Effector memory CD4-positive, alpha-beta T cell (primary cell): ENCODE results near the gene APOL6.

Experiments used
- DNase-seq, 3 donors: peaks; one replicate each; pipeline ENCODE4 v3.0.0-alpha.2; 2020
- H3K27ac ChIP-seq: 2 replicates; pipeline ENCODE4 v1.7.0; 2013; ENCODE audit warnings: mild to moderate bottlenecking, low read length, moderate library complexity; ENCODE audit not compliant: insufficient read depth, poor library complexity, severe bottlenecking
- H3K27me3 ChIP-seq: replicated peaks from 2 replicates; pipeline ENCODE4 v1.7.0; 2013; ENCODE audit warnings: mild to moderate bottlenecking, low read length; ENCODE audit not compliant: insufficient read depth, control insufficient read depth, poor library complexity, severe bottlenecking
- H3K36me3 ChIP-seq: 2 replicates; pipeline ENCODE4 v1.7.0; 2013; ENCODE audit warnings: mild to moderate bottlenecking, low read length, moderate library complexity; ENCODE audit not compliant: control insufficient read depth, insufficient read depth
- H3K4me1 ChIP-seq: 2 replicates; pipeline ENCODE4 v1.7.0; 2013; ENCODE audit warnings: low read length, mild to moderate bottlenecking; ENCODE audit not compliant: control insufficient read depth, insufficient read depth, poor library complexity, severe bottlenecking
- H3K4me3 ChIP-seq: 2 replicates; pipeline ENCODE4 v1.7.0; 2013; ENCODE audit warnings: low read length, low read depth, mild to moderate bottlenecking; ENCODE audit not compliant: insufficient read depth, poor library complexity, severe bottlenecking
- H3K9me3 ChIP-seq: 2 replicates; pipeline ENCODE4 v1.7.0; 2013; ENCODE audit warnings: mild to moderate bottlenecking, low read length, moderate library complexity; ENCODE audit not compliant: control insufficient read depth

APOL6 gene

DNA sequence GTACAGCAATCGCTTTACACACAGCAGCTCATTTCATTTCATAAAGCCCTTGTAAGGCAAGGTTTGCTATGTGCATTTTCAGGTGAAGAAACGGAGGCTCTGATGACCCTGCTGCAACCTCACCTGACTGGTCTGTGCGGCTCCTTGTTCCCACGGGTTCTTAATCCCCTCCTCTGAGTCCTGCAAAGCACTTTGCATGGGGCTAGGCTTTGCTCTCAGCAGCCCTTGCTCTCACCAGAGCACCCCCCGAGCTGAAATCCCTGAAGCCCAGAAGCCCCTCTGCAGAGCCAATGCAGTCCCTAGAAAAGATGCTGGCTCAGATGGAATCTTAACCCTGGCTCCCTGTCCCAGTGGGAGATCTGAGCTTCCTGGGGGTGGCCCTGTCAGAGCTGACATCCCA is 11.0 kb upstream of the APOL6 start:
- H3K4me3 ChIP-seq, result no peak overlapping the region
- no peak overlapping the region for H3K27ac ChIP-seq
- no peaks in the 10 kb centered on the region for H3K36me3 ChIP-seq
- no peaks in the 10 kb centered on the region for H3K27me3 ChIP-seq
- no peak for DNase-seq
- no peaks in the 10 kb centered on the region for H3K9me3 ChIP-seq
- H3K4me1 ChIP-seq, result no peaks in the 10 kb centered on the region

DNA sequence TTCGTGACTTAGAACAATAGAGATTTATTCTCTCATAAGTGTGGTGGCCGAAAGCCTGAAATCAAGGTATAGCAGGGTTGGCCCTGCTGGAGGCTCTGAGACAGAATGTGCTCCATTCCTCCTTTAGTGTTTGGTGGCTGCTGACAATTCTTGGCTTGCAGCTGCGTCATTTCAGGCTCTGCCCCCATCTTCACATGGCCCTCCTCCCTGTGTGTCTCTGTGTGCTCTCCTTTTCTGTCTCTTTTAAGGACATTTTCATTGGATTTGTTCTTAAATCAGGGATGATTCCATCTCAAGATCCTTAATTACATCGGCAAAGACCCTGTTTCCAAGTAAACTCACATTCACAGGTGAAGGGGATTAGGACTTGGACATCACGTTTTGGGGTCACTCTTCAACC is 10.2 kb upstream of the APOL6 start:
- Histone ChIP-seq H3K4me3 (no peak overlapping the region), H3K9me3 (no peaks in the 10 kb centered on the region), H3K27ac (no peak overlapping the region), H3K4me1 (no peaks in the 10 kb centered on the region), H3K36me3 (no peaks in the 10 kb centered on the region), H3K27me3 (no peaks in the 10 kb centered on the region)
- DNase-seq, result no peak

DNA sequence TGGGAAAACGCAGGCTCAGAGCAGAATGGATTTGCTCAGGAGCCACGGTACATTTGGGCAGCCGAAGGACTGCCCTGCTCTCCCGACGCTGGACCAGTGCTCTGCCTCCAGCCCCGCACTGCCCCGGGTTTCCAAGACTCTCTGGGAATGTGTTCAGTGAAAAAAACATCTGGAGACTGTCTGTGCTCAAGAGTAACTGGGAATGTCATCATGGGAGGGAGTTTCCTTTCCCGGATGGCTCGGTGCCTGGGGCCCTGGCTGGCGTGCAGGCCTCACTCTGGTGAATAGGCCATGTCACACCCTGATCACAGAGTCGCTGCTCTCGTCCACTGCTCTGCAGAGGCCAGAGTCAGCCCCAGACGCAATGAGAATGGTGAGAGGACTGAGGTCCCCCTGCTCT is 9.8 kb upstream of the APOL6 start:
- no peaks in the 10 kb centered on the region for H3K36me3 ChIP-seq
- no peaks in the 10 kb centered on the region for H3K27me3 ChIP-seq
- no peaks in the 10 kb centered on the region for H3K4me1 ChIP-seq
- no peak overlapping the region for H3K4me3 ChIP-seq
- H3K27ac ChIP-seq, result no peak overlapping the region
- no peak for DNase-seq
- H3K9me3 ChIP-seq, result no peaks in the 10 kb centered on the region

DNA sequence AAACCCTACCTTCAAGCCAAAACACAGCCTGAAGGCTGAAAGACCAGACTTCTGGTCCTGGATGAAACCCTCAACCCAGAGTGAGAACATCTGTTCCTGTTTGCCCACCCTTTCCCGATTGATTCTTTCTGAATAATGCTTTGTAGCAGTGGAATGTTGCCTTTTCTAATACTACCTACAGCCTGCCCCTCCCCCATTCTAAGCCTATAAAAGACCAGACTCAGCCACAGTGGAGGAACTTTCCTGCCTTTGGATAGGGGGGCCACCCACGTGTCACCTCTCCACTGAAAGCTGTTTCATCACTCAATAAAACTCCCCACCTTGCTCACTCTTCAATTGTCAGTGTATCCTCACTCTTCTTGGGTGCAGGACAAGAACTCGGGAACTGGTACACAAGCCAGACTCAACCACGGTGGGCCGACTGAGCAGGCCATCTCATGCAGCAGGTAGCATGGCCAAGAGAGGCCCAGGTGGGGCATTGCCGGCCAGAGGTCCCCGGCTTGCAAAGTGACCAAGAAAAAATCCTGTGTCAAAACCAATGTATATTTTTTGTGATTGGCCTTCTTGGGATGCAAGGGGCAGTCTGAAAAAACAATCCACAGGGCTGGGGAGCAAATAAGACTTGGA is 6.6 kb upstream of the APOL6 start:
- Histone ChIP-seq H3K27ac (no peak overlapping the region), H3K9me3 (no peaks in the 10 kb centered on the region), H3K4me3 (no peak overlapping the region), H3K36me3 (no peaks in the 10 kb centered on the region), H3K4me1 (peaks cover 2% of the 10 kb centered on the region), H3K27me3 (no peaks in the 10 kb centered on the region)
- no peak for DNase-seq

DNA sequence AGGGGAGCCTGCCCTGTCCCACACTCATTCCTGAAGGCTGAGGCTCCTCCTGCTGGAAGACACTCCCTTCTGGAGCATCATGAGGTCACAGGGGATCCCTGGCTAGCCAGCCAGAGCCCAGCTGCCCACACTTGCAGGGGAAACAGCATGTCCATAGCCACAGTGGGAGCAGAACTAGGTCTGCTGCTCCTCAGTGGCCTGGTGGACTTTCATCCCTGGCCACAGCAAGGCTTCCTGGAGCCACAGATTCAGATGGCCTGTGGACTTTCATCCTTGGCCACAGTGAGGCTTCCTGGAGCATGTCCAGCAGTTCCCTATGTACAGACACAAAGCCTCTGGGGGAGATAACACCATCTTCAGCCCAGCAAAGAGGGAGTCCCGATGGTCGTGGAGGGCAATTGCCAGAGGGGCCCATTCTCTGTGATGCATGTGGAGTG is 5.9 kb upstream of the APOL6 start:
- no peak for DNase-seq
- Histone ChIP-seq H3K36me3 (no peaks in the 10 kb centered on the region), H3K27ac (no peak overlapping the region), H3K4me1 (peaks cover 9% of the 10 kb centered on the region), H3K4me3 (no peak overlapping the region), H3K27me3 (no peaks in the 10 kb centered on the region), H3K9me3 (no peaks in the 10 kb centered on the region)

DNA sequence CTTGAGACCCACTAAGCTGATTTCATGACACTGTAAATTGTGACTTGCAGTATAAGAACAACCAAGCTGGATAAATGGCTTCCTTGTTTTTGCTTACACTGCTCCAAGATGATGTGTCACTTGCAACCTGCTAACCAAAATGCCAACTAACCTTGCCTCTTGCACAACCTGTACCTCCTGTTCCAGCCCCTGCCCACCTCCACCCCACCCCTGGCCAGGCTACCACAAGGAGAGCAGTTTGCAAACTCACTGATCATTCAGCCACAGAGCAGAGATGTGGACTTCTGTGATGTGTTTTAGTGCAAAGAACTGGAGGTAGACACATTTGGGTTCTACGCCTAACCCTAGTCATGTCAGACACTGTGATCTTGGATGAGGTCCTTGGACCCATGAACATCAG is 4.3 kb upstream of the APOL6 start:
- Histone ChIP-seq H3K9me3 (no peaks in the 10 kb centered on the region), H3K27me3 (no peaks in the 10 kb centered on the region), H3K27ac (no peak overlapping the region), H3K36me3 (no peaks in the 10 kb centered on the region), H3K4me1 (peaks cover 11% of the 10 kb centered on the region), H3K4me3 (no peak overlapping the region)
- DNase-seq, result no peak

DNA sequence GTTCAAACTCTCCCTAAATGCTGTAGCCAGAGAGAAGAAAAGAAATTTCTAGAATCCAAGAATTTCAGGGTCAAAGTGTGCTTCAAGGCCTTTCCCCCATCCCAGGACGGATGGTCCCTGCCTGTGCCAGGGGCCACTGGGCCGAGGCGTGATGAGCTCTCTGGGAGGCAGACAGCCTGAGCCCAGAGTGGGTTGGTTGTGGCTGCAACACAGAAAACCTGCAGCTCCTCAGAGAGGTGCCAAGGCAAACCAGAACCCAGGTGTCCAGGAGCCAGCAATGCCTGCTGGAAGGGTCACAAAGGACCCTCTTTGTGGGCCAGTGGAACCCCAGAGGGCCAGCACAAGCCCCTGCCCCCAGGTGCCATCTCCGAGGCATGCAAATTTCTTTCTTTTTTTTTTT is 2.6 kb upstream of the APOL6 start:
- Histone ChIP-seq H3K4me3 (no peak overlapping the region), H3K27me3 (no peaks in the 10 kb centered on the region), H3K27ac (no peak overlapping the region), H3K36me3 (no peaks in the 10 kb centered on the region), H3K9me3 (no peaks in the 10 kb centered on the region), H3K4me1 (peaks cover 23% of the 10 kb centered on the region)
- no peak for DNase-seq

DNA sequence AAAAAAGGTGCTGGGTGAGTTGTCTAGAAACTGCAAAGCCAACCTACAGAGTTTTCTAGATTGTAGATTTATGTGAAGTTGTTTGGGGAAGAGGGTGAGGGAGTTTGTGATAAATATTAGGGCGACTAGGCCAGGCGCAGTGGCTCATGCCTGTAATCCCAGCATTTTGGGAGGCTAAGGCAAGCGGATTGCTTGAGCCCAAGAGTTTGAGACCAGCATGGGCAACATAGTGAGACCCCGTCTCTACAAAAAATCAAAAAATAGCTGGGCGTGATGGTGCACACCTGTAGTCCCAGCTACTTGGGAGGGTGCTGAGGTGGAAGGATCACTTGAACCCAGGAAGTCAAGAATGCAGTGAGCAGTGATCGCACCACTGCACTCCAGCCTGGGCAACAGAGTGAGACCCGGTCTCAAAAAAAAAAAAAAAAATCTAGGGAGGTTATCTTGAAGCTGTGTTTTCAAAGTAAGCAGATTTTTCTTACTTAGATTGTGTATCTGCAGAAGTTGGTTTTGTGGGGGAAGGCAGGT is 844 bp downstream of the APOL6 start:
- H3K36me3 ChIP-seq, result peaks cover 5% of the 10 kb centered on the region
- H3K4me1 ChIP-seq, result peaks cover 31% of the 10 kb centered on the region
- H3K27ac ChIP-seq, result peak overlapping the region; percentile 95
- H3K9me3 ChIP-seq, result no peaks in the 10 kb centered on the region
- no peaks in the 10 kb centered on the region for H3K27me3 ChIP-seq
- peak overlapping the region; percentile 80 for H3K4me3 ChIP-seq
- no peak for DNase-seq

DNA sequence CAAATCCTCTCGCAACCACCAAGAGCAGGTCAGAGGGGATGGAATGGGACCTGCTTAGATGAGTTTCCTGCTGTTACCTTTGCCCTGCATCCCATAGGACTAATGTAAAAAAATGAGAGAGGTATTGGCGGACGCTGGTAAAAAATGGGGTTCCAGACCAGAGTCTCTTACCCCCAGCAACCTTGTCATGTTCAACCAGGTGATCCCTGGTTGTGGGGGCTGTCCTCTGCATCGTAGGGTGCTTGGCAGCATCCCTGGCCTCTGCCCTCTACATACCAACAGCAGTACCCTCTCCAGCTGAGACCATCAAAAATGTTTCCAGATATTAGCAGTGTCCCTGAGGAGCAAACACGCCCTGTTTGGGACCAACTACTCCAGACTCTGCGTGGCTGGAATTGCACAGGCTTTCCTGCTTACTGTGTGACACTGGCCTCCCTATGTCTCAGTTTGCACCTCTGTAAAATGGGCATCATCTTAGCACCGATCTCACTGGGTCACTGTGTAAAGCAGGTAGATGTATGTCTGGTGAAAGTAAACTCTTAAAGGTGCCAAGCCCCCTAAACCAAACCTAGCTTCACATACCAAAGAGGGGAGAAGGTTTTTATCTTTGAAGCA is 1.5 kb downstream of the APOL6 start:
- Histone ChIP-seq H3K9me3 (no peaks in the 10 kb centered on the region), H3K27ac (peak overlapping the region; percentile 95), H3K36me3 (peaks cover 8% of the 10 kb centered on the region), H3K4me3 (peak overlapping the region; percentile 80), H3K4me1 (peaks cover 34% of the 10 kb centered on the region), H3K27me3 (no peaks in the 10 kb centered on the region)
- DNase-seq, result no peak

DNA sequence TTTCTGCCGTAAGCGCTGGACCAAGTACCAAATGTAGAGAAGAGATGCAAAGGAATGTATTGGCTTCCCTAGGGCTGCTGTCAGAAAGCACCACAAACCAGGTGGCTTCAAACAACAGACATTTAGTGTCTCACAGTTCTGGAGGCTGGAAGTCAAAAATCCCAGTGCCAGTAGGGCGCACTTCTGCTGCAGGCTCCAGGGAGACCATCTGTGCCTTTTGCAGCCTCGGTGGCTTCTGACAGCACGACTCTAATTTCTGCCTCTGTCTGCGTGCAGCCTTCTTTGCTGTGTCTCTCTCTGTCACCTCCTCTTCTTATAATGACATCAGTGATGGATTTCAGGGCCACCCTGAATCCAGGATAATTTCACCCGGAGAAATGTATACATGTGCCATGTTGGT is 2.8 kb downstream of the APOL6 start:
- Histone ChIP-seq H3K4me3 (no peak overlapping the region), H3K4me1 (peaks cover 36% of the 10 kb centered on the region), H3K9me3 (no peaks in the 10 kb centered on the region), H3K27me3 (no peaks in the 10 kb centered on the region), H3K36me3 (peaks cover 18% of the 10 kb centered on the region), H3K27ac (no peak overlapping the region)
- no peak for DNase-seq
